Vagina (tissue), 2 donors: ENCODE measurements around the gene PCP4L1. TPM values are rescaled to one million over a fixed set of nuclear protein-coding genes. Genes with fewer than 3 reads are reported as not detected.

Source experiments
- DNase-seq, 2 donors: peaks; one replicate each; pipeline ENCODE4 v3.0.0-alpha.2; 2017; ENCODE audit errors: extremely low spot score in 2 of 2
- H3K27ac ChIP-seq: fragments of 200-600 bp; sonication (generic); one replicate; pipeline ENCODE4 v1.5.1; 2019
- H3K27me3 ChIP-seq: fragments of 200-600 bp; sonication (generic); one replicate; pipeline ENCODE4 v1.5.1; 2019
- H3K36me3 ChIP-seq, 2 donors: fragments of 200-600 bp; sonication (generic); one replicate each; pipeline ENCODE4 v1.5.1; 2017 to 2019
- H3K4me1 ChIP-seq: fragments of 200-600 bp; sonication (generic); one replicate; pipeline ENCODE4 v1.5.1; 2019
- H3K4me3 ChIP-seq, 2 donors: fragments of 200-600 bp; sonication (generic); 1 replicate in 1 of 2; 2 replicates in 1 of 2; pipeline ENCODE4 v1.5.1; 2016 to 2019
- H3K9me3 ChIP-seq: fragments of 200-600 bp; sonication (generic); one replicate; pipeline ENCODE4 v1.5.1; 2019
- CTCF ChIP-seq, 3 experiments: fragments of 450-650 bp in 2 of 3; fragments of 200-600 bp in 1 of 3; sonication (generic) in 1 of 3; IDR thresholded peaks; one replicate each; pipeline ENCODE4 v1.5.1; 2017 to 2019; ENCODE audit warnings: antibody characterized with exemption in 3 of 3, mild to moderate bottlenecking in 2 of 3, moderate library complexity in 2 of 3
- POLR2A ChIP-seq, 2 donors: fragments of 450-650 bp; IDR thresholded peaks; one replicate each; pipeline ENCODE4 v1.6.1; 2017; ENCODE audit warnings: antibody characterized with exemption in 2 of 2, mild to moderate bottlenecking in 2 of 2, moderate library complexity in 2 of 2
- POLR2AphosphoS5 ChIP-seq, 2 donors: sonication (generic); formaldehyde crosslinking; IDR thresholded peaks; one replicate each; pipeline ENCODE4 v1.9.0; 2017; ENCODE audit warnings: antibody characterized with exemption in 2 of 2, mild to moderate bottlenecking in 2 of 2, low read depth in 1 of 2; ENCODE audit not compliant: insufficient read depth in 1 of 2
- intact Hi-C: fragments of 100-400 bp; cut with DNase I; formaldehyde crosslinking; loops from one replicate; pipeline ENCODE4 v1.15.1; 2023
- total RNA-seq: library from RNA; depleted of rRNA; stranded (reverse); fragments of >200 nt; gene quantifications from one replicate; pipeline ENCODE4 v1.2.3, GENCODE V29; 2016

Gene PCP4L1
- total RNA-seq, 1 donor from 2014 or later, result 3.7 TPM

DNA sequence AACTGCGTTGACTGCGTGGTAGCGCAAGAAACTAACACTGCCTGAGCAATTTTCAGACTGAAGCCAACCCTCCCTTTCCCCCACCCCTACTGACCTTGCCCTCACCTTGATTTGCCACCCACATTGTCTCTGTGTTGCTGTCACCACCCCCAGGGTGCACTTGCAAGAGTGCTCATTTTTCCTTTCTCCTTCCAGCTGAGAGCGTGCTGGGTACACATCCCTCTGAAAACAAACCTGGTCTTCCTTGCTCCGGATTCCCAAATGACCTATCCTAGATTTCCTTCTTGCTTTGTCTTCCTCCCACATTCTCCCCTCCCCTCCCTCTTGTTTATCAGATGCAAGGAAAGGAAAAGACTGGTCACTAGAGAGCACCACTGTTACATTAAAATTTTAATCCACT is 27.0 kb downstream of the PCP4L1 start:
- Histone ChIP-seq H3K9me3 (no peaks in the 10 kb centered on the region), H3K27ac (no peak overlapping the region), H3K27me3 (no peaks in the 10 kb centered on the region), H3K36me3 (no peaks in the 10 kb centered on the region), H3K4me3 (no peak overlapping the region), H3K4me1 (no peaks in the 10 kb centered on the region)
- TF ChIP-seq POLR2A (IDR thresholded peaks at IDR 0.05), result no peak
- TF ChIP-seq POLR2AphosphoS5 (IDR thresholded peaks at IDR 0.05; ENCODE audit: insufficient read depth in 1 of 2, low read depth in 1 of 2), result no peak
- TF ChIP-seq CTCF (IDR thresholded peaks at IDR 0.05), result no peak
- no peak for DNase-seq
- intact Hi-C loops, result loop anchor here (2.0 kb wide), 1 partner anchor 55 kb away; no protein-coding TSS in a partner anchor

DNA sequence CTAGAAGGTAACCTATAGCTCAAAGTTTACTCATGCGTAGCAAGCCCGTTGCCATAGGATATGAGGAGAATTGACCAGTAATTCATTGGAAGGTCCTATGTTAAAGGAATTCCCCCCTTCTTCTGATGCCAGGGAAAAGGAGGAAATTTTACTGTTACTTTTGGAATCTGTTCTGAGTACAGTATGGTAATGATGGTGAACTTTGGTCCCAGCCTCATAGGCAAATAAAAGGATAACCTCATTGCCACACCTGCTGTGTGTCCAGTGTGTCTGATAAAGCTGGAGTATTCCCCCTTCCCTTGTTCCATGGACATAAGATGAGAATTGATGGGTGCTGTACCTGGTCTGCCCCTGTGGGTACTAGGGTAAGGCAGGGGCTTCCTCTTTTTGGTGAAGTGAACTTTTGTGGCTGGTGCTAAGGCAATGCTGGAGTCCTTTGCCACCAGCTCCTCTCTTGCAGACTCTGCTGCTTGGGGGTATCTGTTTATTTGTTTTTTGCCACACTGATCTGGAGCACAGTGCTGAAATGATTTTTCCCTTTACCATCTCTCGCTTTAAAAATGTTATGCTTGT is 29.0 kb downstream of the PCP4L1 start:
- no peaks in the 10 kb centered on the region for H3K27me3 ChIP-seq
- no peak overlapping the region for H3K4me3 ChIP-seq
- no peak overlapping the region for H3K27ac ChIP-seq
- TF ChIP-seq CTCF (IDR thresholded peaks at IDR 0.05) (no peak), POLR2A (IDR thresholded peaks at IDR 0.05) (no peak), POLR2AphosphoS5 (IDR thresholded peaks at IDR 0.05; ENCODE audit: insufficient read depth in 1 of 2, low read depth in 1 of 2) (no peak)
- no peaks in the 10 kb centered on the region for H3K4me1 ChIP-seq
- DNase-seq, result no peak
- no peaks in the 10 kb centered on the region for H3K9me3 ChIP-seq
- intact Hi-C loops, result no loop called here
- H3K36me3 ChIP-seq, result no peaks in the 10 kb centered on the region

- intact Hi-C loops, result no loop called here
- H3K9me3 ChIP-seq, result no peaks in the 10 kb centered on the region
These were observed 32.2 kb downstream of the PCP4L1 start for GRCh38 chr1:161290779-161291178.

GRCh38 chr1:161297415-161297814 is 38.9 kb downstream of the PCP4L1 start:
- H3K27me3 ChIP-seq, result no peaks in the 10 kb centered on the region
- H3K9me3 ChIP-seq, result no peaks in the 10 kb centered on the region
- no peaks in the 10 kb centered on the region for H3K4me1 ChIP-seq
- intact Hi-C loops, result no loop called here
- DNase-seq, result no peak
- no peaks in the 10 kb centered on the region for H3K36me3 ChIP-seq
- H3K4me3 ChIP-seq, result no peak overlapping the region
- TF ChIP-seq CTCF (IDR thresholded peaks at IDR 0.05), result no peak
- no peak overlapping the region for H3K27ac ChIP-seq

More at GRCh38 chr1:161290779-161291178, 32.2 kb downstream of the PCP4L1 start:
- Histone ChIP-seq H3K36me3 (no peaks in the 10 kb centered on the region), H3K27me3 (no peaks in the 10 kb centered on the region), H3K4me3 (no peak overlapping the region), H3K4me1 (no peaks in the 10 kb centered on the region), H3K27ac (no peak overlapping the region)
- no peak for DNase-seq
- TF ChIP-seq CTCF (IDR thresholded peaks at IDR 0.05), result no peak

GRCh38 chr1:161298116-161298515 is 39.6 kb downstream of the PCP4L1 start:
- Histone ChIP-seq H3K27me3 (no peaks in the 10 kb centered on the region), H3K4me1 (no peaks in the 10 kb centered on the region), H3K27ac (no peak overlapping the region), H3K9me3 (no peaks in the 10 kb centered on the region), H3K4me3 (no peak overlapping the region), H3K36me3 (no peaks in the 10 kb centered on the region)
- intact Hi-C loops, result no loop called here
- no peak for DNase-seq
- TF ChIP-seq POLR2A (IDR thresholded peaks at IDR 0.05), result no peak
- TF ChIP-seq CTCF (IDR thresholded peaks at IDR 0.05), result no peak
- no peak for TF ChIP-seq POLR2AphosphoS5 (IDR thresholded peaks at IDR 0.05; ENCODE audit: insufficient read depth in 1 of 2, low read depth in 1 of 2)
